GM21619 (cell line): Measurements from ENCODE around the gene ENAH.
"Not testable (repeated sequence)": the region's sequence is repeated elsewhere in the genome, so short reads cannot be mapped to it uniquely, and the experiment has no call there.

Source experiments
- ATAC-seq: cut with Tn5 transposase; IDR thresholded peaks from one replicate; pipeline ENCODE4 v1.9.1; 2021; ENCODE audit not compliant: unreplicated experiment

The ENAH gene

GRCh38 chr1:225476100-225476511, 176.8 kb downstream of the ENAH start:
- no peak for ATAC-seq

GRCh38 chr1:225474986-225475820, 177.7 kb downstream of the ENAH start:
- peak; percentile 67 for ATAC-seq

DNA sequence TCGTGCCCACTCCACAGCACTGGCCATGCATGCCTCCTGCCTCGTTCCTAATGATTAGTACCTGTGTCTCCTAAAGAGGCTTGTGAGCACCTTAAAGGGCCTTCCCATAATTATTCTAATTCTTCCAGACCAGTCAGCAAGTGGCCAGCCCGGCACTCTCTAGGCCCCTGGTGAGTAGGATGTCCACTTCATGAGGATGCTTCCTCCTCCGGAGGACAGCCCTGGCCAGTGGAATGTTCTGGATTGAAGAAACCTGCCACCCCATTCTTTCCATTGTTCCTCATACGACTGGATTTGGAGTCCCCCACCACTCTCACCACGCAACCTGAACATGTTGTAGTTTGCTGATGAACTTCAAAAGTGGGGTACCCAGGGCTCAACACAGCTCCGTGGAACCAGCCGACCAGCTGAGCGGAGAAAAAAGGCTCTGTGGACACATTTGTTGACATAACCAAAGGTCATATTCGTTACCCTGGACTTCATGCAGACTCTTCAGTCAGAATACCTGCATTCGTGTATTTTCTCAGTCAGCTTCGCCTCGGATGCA, 178.4 kb downstream of the ENAH start:
- no peak for ATAC-seq

GRCh38 chr1:225473676-225474438, 179.1 kb downstream of the ENAH start:
- ATAC-seq: not testable (repeated sequence)

DNA sequence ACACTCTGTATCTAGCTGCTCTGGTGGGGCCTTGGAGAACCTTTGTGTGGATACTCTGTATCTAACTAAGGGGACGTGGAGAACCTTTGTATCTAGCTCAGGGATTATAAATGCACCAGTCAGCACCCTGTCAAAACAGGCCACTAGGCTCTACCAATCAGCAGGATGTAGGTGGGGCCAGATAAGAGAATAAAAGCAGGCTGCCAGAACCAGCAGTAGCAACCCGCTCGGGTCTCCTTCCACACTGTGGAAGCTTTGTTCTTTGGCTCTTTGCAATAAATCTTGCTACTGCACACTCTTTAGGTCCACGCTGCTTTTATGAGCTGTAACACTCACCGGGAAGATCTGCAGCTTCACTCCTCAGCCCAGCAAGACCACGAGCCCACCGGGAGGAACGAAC, 179.7 kb downstream of the ENAH start:
- not testable (repeated sequence) for ATAC-seq

- no peak for ATAC-seq
Measured at GRCh38 chr1:225471453-225472301, 181.2 kb downstream of the ENAH start.

GRCh38 chr1:225471109-225471452, 181.8 kb downstream of the ENAH start:
- no peak for ATAC-seq

GRCh38 chr1:225470211-225471108, 182.5 kb downstream of the ENAH start:
- no peak for ATAC-seq

DNA sequence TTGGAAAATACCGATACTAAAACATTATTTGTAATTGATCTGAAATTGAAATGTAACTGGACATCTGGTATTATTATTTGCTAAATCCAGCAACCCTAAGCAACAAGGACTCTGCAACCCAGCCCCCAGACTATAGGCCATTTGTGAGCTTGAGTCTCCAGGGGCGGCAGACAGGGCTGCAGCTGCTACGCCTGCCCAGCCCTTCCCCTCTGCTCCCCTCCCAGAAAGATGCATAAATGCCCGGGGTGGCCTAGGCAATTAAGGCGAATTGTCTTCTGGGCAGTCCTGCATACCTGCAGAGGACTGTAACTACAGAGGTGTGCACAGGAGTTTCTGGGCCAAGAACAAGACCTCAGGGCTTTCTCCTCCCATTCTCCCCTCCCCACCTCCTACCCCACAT, 183.9 kb downstream of the ENAH start:
- no peak for ATAC-seq

DNA sequence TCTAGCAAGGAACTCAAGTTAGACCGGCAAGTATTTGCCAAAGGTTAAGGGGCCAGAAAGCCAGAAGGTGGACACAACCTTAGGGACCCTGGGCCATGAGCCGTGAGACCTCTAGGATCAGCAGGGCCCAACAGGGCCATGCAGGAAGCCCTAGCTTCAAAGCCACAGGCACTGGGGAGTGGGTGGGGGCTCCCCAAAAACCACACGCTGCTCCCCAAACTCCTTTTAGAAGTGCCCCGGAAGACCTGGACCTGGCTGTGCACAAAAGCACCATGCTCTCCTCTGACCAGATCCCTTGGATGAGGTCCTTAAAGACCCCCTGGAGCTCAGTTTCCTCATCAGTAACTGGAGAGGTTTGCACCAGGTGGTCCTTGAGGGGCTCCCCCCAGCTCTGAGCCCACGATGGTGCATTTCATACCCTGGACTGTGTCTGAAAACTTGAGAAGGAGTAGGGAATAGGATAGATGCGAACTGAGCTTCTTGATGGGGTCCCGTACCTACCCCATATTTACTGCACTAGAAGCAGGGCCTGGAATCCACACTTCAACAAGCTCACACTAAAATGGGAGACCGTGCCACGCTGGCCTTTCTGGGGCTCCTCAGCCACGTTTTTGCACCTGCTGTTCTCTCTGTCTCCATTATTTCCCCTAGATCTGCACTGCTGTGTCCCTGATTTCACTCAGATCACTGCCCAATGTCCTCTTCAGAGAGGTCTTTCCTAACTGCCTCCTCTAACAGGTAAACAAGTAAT, 184.5 kb downstream of the ENAH start:
- ATAC-seq: no peak

DNA sequence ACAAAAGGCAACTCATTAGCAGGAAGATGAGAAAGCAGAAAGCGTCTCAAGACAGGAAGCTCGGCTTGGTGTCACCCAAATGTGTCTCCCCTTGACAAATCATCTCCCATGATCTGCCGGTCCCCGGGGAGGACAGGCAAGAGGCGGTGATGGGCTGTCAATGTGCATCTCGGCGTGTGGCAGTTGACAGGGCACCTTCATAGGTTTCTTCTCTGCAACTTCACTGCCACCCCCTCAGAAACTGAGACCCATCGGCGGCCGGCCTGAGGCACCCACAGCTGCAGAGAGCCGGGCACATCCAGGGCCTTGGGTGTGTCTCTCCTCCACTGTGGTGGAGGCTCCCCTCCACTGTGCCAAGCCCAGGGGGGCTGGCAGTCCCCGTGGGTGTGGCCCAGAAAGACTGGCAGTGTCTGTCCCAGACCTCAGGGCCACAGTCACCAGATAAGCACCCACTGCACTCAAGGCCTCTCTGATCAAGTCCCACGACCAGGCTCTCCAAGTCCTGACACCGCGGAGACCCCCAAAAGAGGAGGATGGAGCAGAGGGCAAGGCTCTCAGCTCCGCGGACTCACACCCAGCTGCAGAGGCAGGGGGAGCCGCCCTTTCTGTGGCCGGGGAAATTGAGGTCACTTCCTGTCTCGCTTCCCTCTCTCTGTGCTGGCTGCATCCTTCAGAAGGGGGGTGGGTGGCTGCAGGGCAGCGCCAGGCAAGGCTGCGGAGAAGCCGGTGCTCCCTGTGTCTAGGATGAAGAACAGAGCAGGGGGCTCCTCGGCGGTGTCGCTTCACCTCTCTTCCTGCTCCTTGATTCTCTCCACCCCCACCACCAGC, 185.5 kb downstream of the ENAH start:
- peak; percentile 94 for ATAC-seq

DNA sequence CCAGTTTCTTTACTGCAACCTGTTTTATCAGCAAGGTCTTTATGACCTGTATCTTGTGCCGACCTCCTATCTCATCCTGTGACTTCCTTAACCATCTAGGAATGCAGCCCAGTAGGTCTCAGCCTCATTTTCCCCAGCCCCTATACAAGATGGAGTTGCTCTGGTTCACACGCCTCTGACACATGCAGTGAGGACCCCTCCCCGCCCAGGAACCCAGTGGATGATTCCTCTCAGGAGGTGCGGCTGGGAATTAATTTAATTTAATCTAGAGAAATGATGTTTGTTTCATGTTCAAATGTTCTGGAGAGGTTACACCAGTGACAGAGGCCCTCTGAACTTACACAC, 186.1 kb downstream of the ENAH start:
- no peak for ATAC-seq

DNA sequence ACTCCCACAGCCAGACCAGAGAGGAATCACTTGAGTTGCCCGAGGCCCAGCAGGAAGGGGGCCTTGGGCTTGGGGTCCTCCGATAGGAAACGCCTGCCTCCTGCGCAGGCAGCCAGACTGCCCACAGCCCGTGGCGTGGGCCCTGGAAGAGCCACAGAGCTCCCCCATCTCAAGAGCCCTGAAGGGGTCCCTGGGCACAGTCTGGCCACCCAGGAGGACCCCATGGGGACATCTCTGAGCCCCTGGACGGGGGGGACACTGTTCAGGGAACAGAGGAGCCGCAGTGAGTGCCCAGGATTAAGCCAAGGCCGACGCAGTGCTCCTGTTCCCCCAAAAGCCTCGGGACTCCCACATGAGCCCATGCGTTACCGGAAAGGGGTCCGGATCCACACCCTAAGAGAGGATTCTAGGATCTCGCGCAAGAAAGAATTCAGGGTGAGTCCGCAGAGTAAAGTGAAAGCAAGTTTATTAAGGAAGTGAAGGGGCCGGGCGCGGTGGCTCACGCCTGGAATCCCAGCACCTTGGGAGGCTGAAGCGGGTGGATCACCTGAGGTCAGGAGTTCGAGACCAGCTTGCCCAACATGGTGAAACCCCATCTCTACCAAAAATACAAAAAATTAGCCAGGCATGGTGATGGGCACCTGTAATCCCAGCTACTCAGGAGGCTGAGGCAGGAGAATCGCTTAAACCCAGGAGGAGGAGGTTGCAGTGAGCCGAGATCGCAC, 187.0 kb downstream of the ENAH start:
- ATAC-seq: no peak

GRCh38 chr1:225464851-225465792, 187.8 kb downstream of the ENAH start:
- no peak for ATAC-seq

DNA sequence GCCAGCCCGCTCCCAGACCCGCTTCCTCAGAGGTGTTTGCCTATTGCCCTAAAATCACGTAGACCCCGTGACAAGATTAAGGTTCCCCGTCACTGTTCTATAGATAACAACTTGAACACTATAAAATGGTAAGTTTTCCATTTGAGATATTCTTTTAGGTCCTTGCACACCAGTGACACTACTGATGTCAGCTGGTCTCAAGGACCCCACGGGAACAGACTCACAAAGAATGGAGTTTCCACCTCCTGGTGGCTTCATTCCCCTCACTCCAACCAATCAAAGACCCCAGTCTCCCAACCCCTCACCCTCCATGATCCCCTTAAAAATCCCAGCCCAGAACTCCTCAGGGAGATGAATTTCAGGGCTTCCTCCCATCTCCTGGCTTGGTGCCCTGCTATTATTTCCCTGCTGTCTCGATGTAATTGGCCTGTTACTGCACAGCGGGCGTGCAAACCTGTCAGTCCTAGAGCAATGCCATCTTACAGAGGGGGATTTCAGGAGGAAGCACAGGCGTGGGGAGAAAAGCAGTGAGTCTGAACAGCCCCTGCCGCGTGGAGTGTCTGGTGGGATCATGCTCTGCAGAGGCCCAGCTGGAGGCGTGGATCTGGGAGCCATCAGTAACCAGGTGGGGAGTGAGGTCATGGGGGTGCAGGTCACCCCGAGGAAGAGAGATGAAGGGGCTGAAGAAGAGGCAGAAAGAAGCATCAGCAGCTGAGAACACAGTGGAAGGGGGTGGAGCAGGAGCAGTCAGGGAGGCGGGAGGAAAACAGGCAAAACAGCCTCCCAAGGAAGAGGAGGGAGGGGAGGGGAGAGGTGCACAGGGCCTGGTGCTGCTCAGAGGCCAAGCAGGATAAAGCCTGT, 190.0 kb downstream of the ENAH start:
- no peak for ATAC-seq

DNA sequence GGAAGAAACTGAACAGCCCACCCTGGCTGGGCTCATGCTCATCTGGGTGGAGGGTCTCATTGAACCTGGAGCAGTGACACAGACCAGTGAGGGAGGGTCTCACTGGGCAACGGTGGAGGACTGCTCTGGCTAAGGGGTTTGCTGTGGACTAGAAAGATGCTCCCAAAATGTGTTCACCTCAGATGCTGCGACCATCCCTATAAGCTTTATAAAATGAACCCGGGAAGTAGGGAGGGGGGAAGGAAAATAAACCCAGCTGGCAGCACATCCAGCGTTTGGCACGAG, 190.6 kb downstream of the ENAH start:
- ATAC-seq: no peak
